ENCODE results near the gene LCTL.

DNA sequence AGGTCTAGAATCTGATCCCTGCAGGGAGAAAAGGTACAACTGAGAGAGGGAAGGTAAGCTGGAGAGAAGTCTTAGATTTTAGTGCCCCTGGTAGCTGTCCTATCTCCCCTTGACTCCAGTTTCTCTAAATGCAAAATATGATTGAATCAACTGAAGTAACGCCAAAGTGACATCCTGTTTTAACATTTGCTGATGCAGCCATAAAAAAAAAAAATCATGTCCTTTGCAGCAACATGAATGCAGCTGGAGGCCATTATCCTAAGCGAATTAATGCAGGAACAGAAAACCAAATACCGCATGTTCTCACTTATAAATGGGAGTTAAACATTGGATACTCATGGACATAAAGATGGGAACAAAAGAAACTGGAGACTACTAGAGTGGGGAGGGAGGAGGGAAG is 42.4 kb upstream of the LCTL start:
- TF ChIP-seq, protein P1, sequence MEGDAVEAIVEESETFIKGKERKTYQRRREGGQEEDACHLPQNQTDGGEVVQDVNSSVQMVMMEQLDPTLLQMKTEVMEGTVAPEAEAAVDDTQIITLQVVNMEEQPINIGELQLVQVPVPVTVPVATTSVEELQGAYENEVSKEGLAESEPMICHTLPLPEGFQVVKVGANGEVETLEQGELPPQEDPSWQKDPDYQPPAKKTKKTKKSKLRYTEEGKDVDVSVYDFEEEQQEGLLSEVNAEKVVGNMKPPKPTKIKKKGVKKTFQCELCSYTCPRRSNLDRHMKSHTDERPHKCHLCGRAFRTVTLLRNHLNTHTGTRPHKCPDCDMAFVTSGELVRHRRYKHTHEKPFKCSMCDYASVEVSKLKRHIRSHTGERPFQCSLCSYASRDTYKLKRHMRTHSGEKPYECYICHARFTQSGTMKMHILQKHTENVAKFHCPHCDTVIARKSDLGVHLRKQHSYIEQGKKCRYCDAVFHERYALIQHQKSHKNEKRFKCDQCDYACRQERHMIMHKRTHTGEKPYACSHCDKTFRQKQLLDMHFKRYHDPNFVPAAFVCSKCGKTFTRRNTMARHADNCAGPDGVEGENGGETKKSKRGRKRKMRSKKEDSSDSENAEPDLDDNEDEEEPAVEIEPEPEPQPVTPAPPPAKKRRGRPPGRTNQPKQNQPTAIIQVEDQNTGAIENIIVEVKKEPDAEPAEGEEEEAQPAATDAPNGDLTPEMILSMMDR (IDR thresholded peaks at IDR 0.05; ENCODE audit: poor library complexity), result no peak
- TF ChIP-seq EZH2 (IDR thresholded peaks at IDR 0.05; ENCODE audit: borderline replicate concordance), result no peak

All from hepatocyte (in vitro differentiated cells).